Endodermal cell (in vitro differentiated cells): ENCODE results near the gene MNT. TPM values are rescaled to one million over a fixed set of nuclear protein-coding genes. Genes with fewer than 3 reads are reported as not detected.
A peak's percentile ranks its signal among the peaks of the same experiment; 100 is the strongest.

Source experiments
- DNase-seq: peaks from one replicate; pipeline ENCODE4 v3.0.0-alpha.2; 2017
- H3K27ac ChIP-seq: 2 replicates; pipeline ENCODE4 v1.5.1; 2013; ENCODE audit warnings: mild to moderate bottlenecking, low read depth, low read length, moderate library complexity
- H3K27me3 ChIP-seq: 2 replicates; pipeline ENCODE4 v1.6.1; 2013; ENCODE audit warnings: mild to moderate bottlenecking, low read length, moderate library complexity; ENCODE audit not compliant: insufficient read depth, control insufficient read depth, poor library complexity, severe bottlenecking
- H3K36me3 ChIP-seq: 2 replicates; pipeline ENCODE4 v1.7.0; 2013; ENCODE audit warnings: mild to moderate bottlenecking, low read length, moderate library complexity; ENCODE audit not compliant: control insufficient read depth, insufficient read depth
- H3K4me1 ChIP-seq: one replicate; pipeline ENCODE4 v1.7.0; 2013; ENCODE audit warnings: low read length; ENCODE audit not compliant: control insufficient read depth, insufficient read depth
- H3K4me3 ChIP-seq: 2 replicates; pipeline ENCODE4 v1.5.1; 2013; ENCODE audit warnings: mild to moderate bottlenecking, low read length, moderate library complexity
- H3K9ac ChIP-seq: 2 replicates; pipeline ENCODE4 v1.6.1; 2013; ENCODE audit warnings: mild to moderate bottlenecking, low read length, moderate library complexity; ENCODE audit not compliant: poor library complexity, severe bottlenecking; ENCODE audit errors: extremely low read depth
- H3K9me3 ChIP-seq: 2 replicates; pipeline ENCODE4 v1.6.1; 2013; ENCODE audit warnings: mild to moderate bottlenecking, low read length, moderate library complexity; ENCODE audit not compliant: control insufficient read depth
- H3K27ac Mint-ChIP-seq: 2 replicates; pipeline ENCODE4 v1.8.0; 2020; ENCODE audit warnings: mixed read lengths
- H3K27me3 Mint-ChIP-seq: 2 replicates; pipeline ENCODE4 v1.8.0; 2021; ENCODE audit warnings: mild to moderate bottlenecking, mixed read lengths; ENCODE audit not compliant: insufficient read depth
- H3K36me3 Mint-ChIP-seq: 2 replicates; pipeline ENCODE4 v1.8.0; 2020; ENCODE audit warnings: low read depth, mixed read lengths
- H3K4me1 Mint-ChIP-seq: 2 replicates; pipeline ENCODE4 v1.8.0; 2020; ENCODE audit warnings: mixed read lengths
- H3K4me3 Mint-ChIP-seq: 2 replicates; pipeline ENCODE4 v1.8.0; 2020; ENCODE audit warnings: mild to moderate bottlenecking, moderate library complexity, mixed read lengths
- H3K9me3 Mint-ChIP-seq: 2 replicates; pipeline ENCODE4 v1.8.0; 2020; ENCODE audit warnings: mild to moderate bottlenecking, mixed read lengths
- WGBS, 2 experiments: methylation state at CpG; one replicate each; pipeline versions ENCODE4 v1.1.5 to v1.1.7; 2013; ENCODE audit warnings: missing lambda C conversion rate in 2 of 2, mixed read lengths in 1 of 2; ENCODE audit not compliant: insufficient coverage in 1 of 2, insufficient read length in 1 of 2; 5-methylcytosine and 5-hydroxymethylcytosine counted together
- total RNA-seq, 2 donors: library from RNA; stranded (reverse); fragmentation: NEBNext Ultra II Directional in 1 of 2; extraction: Animal tissue kit (Norgen Biotek cat#: 25700) in 1 of 2; gene quantifications; 2 replicates in 1 of 2; 3 replicates in 1 of 2; pipeline ENCODE4 v1.2.1, GENCODE V29; 2021
- TF ChIP-seq, protein P1 (sequence below): fragments of 200-600 bp; sonication (generic); conservative IDR thresholded peaks from 2 replicates; pipeline ENCODE4 v1.5.0; 2021; ENCODE audit warnings: antibody characterized with exemption, mild to moderate bottlenecking

MNT gene
- total RNA-seq, 2 donors from 2014 or later: 25.3 to 30.2 TPM

DNA sequence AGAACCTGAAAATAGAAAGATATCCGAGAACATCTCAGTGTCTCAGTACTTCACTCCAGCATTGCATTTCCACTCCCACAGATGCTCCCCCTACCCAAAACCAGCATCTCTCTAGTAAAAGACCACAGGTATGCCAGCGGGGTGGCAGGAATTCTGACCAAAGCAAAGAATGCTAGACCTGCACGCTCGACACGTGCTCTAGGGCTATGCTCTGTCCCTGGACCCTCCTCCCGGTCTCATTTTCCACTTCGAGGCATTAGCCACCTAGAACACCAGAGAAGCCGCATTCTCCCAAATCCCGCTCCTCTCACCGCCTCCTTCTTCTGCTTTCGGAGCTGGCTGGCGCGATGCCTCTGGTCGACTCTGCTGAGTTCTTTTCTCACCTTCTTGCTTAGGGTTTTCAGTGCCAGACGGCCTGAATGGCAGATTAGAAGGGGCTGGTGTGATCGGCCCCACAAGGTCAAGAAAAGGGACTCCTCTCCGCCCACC, 65.1 kb downstream of the MNT start:
- TF ChIP-seq, protein P1, sequence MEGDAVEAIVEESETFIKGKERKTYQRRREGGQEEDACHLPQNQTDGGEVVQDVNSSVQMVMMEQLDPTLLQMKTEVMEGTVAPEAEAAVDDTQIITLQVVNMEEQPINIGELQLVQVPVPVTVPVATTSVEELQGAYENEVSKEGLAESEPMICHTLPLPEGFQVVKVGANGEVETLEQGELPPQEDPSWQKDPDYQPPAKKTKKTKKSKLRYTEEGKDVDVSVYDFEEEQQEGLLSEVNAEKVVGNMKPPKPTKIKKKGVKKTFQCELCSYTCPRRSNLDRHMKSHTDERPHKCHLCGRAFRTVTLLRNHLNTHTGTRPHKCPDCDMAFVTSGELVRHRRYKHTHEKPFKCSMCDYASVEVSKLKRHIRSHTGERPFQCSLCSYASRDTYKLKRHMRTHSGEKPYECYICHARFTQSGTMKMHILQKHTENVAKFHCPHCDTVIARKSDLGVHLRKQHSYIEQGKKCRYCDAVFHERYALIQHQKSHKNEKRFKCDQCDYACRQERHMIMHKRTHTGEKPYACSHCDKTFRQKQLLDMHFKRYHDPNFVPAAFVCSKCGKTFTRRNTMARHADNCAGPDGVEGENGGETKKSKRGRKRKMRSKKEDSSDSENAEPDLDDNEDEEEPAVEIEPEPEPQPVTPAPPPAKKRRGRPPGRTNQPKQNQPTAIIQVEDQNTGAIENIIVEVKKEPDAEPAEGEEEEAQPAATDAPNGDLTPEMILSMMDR: no peak

More for the DNA sequence above, 65.1 kb downstream of the MNT start:
- peaks cover 11% of the 10 kb centered on the region for H3K4me1 ChIP-seq
- Mint-ChIP-seq H3K27ac (peak overlapping the region; percentile 99), H3K4me3 (no peak overlapping the region), H3K4me1 (peaks cover 14% of the 10 kb centered on the region), H3K36me3 (peaks cover 11% of the 10 kb centered on the region), H3K9me3 (no peaks in the 10 kb centered on the region), H3K27me3 (no peaks in the 10 kb centered on the region)
- 3 to 5% methylated on average over 14 to 17 of the region's 17 CpGs for WGBS, 2 experiments
- no peaks in the 10 kb centered on the region for H3K27me3 ChIP-seq
- no peak overlapping the region for H3K27ac ChIP-seq
- H3K36me3 ChIP-seq: peaks cover 42% of the 10 kb centered on the region
- H3K9ac ChIP-seq: peak overlapping the region; percentile 95
- peak overlapping the region; percentile 98 for H3K4me3 ChIP-seq
- no peaks in the 10 kb centered on the region for H3K9me3 ChIP-seq
- peak; percentile 73 for DNase-seq

Other genes starting within 250 kb of the MNT start
- 10 to 100 TPM; 44.3 to 56.7 TPM for gene SMG6, start 97.3 kb downstream of the MNT start, total RNA-seq
- gene SRR, start 97.1 kb downstream of the MNT start, total RNA-seq: 10 to 100 TPM; 10.2 to 38.0 TPM
- 10 to 100 TPM; 40.1 to 43.3 TPM for gene TSR1, start 64.6 kb downstream of the MNT start, total RNA-seq
- gene SGSM2, start 63.6 kb downstream of the MNT start, total RNA-seq: 10 to 100 TPM; 62.5 to 77.3 TPM
- gene METTL16, start 110.8 kb upstream of the MNT start, total RNA-seq: 10 to 100 TPM; 51.5 to 59.6 TPM
- 100 to 1,000 TPM; 157 to 200 TPM for gene PAFAH1B1, start 192.6 kb upstream of the MNT start, total RNA-seq